Kidney epithelial cell (primary cell): ENCODE data around the gene TMEM222. TPM values are rescaled to one million over a fixed set of nuclear protein-coding genes. Genes with fewer than 3 reads are reported as not detected.

Source experiments
- DNase-seq: peaks from one replicate; pipeline ENCODE4 v3.0.0-alpha.2; 2010; ENCODE audit warnings: low read depth
- H3K27me3 ChIP-seq: 2 replicates; pipeline ENCODE4 v1.6.0; 2011; ENCODE audit warnings: low read length; ENCODE audit not compliant: control insufficient read depth, insufficient read depth
- H3K36me3 ChIP-seq: 2 replicates; pipeline ENCODE4 v1.5.1; 2011; ENCODE audit warnings: low read length; ENCODE audit not compliant: control insufficient read depth, insufficient read depth
- H3K4me3 ChIP-seq: 2 replicates; pipeline ENCODE4 v1.5.1; 2011; ENCODE audit warnings: low read depth, mild to moderate bottlenecking, control low read depth, low read length
- CTCF ChIP-seq: IDR thresholded peaks from 2 replicates; pipeline ENCODE4 v1.5.1; 2011; ENCODE audit warnings: mild to moderate bottlenecking, moderate library complexity, low read length, control low read depth, inconsistent platforms; ENCODE audit not compliant: insufficient read depth, poor library complexity, severe bottlenecking
- total RNA-seq: library from RNA; depleted of rRNA; stranded (reverse); fragments of >200 nt; gene quantifications from 2 replicates; pipeline ENCODE4 v1.2.3, GENCODE V29; 2015

The TMEM222 gene
- total RNA-seq, 1 donor from 2014 or later, result 27.5 TPM

GRCh38 chr1:27316860-27317259 is 5.1 kb upstream of the TMEM222 start:
- H3K36me3 ChIP-seq, result no peaks in the 10 kb centered on the region
- TF ChIP-seq CTCF, result no peak
- H3K4me3 ChIP-seq, result no peak overlapping the region
- DNase-seq, result no peak
- no peaks in the 10 kb centered on the region for H3K27me3 ChIP-seq

- H3K4me3 ChIP-seq, result no peak overlapping the region
- no peaks in the 10 kb centered on the region for H3K27me3 ChIP-seq
- no peak for TF ChIP-seq CTCF
- DNase-seq, result no peak
- H3K36me3 ChIP-seq, result no peaks in the 10 kb centered on the region
These were observed 3.8 kb upstream of the TMEM222 start for GRCh38 chr1:27318136-27318535.

GRCh38 chr1:27318596-27318995 is 3.4 kb upstream of the TMEM222 start:
- TF ChIP-seq CTCF, result no peak
- no peak overlapping the region for H3K4me3 ChIP-seq
- H3K27me3 ChIP-seq, result no peaks in the 10 kb centered on the region
- DNase-seq, result no peak
- H3K36me3 ChIP-seq, result no peaks in the 10 kb centered on the region

- TF ChIP-seq CTCF, result no peak
- no peaks in the 10 kb centered on the region for H3K27me3 ChIP-seq
These were observed 742 bp downstream of the TMEM222 start for GRCh38 chr1:27322569-27323240.

GRCh38 chr1:27325286-27325685 is 3.3 kb downstream of the TMEM222 start:
- no peak overlapping the region for H3K4me3 ChIP-seq
- DNase-seq, result no peak
- no peaks in the 10 kb centered on the region for H3K36me3 ChIP-seq
- no peak for TF ChIP-seq CTCF
- H3K27me3 ChIP-seq, result no peaks in the 10 kb centered on the region

More at GRCh38 chr1:27322569-27323240, 742 bp downstream of the TMEM222 start:
- H3K4me3 ChIP-seq, result peak overlapping the region; percentile 98
- DNase-seq, result no peak
- H3K36me3 ChIP-seq, result no peaks in the 10 kb centered on the region

- Histone ChIP-seq H3K27me3 (no peaks in the 10 kb centered on the region), H3K36me3 (no peaks in the 10 kb centered on the region), H3K4me3 (no peak overlapping the region)
- no peak for DNase-seq
- TF ChIP-seq CTCF, result no peak
These were observed 6.0 kb downstream of the TMEM222 start for GRCh38 chr1:27327964-27328363.
